ENCODE results near the gene FNBP1L. TPM values are rescaled to one million over a fixed set of nuclear protein-coding genes. Genes with fewer than 3 reads are reported as not detected.

Gene FNBP1L
- total and polyA plus RNA-seq, 9 of the 15 experiments (the other 6 are each of a cell fraction or from before 2014, with no cell fraction given): 1.4 to 6.9 (median 5.9) TPM

DNA sequence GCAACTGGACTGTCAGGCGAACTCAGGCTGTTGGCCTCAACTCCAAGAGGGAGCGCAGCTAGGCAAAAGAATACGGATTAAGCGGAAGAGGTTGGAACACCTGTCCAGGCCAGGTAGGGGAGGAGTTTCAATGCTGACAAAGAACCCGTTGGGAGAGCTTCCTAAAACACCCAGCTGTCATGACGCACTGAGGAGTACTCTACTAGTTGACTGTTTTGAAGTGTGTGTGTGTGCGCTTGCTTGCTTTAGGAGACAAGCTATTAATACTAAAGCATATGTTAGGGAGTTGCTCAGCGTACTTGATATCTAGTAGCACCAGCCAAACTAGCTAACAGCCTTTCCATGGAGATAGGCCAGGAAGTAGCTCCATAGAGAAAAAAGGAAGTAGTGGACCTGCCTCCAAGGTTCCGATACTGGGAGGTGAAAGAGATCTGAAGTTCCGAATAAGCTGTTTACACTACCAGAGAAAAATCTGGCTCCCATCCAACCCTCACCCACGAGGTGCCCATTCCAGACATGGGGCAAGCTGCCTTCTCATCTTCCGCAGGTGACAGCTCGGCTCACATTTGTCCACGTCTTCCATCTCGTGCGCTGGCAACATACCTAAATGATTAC lies 974 bp upstream of the FNBP1L start (continued):
- peak in 1 of 2 experiments; percentile 32; a peak in 1 of 4 replicates for TF ChIP-seq NRF1 (conservative IDR thresholded peaks at IDR 0.05 in 1 of 2, IDR thresholded peaks at IDR 0.05 in 1 of 2)
- no peak for TF ChIP-seq ZNF174 (CRISPR knock-in tag; IDR thresholded peaks at IDR 0.05)
- TF ChIP-seq ATF1 (CRISPR knock-in tag; IDR thresholded peaks at IDR 0.05): no peak
- 0 out of 2 replicates have a peak, but pooled peaks have one; percentile 20 for TF ChIP-seq ATF1 (tag; IDR thresholded peaks at IDR 0.05)
- TF ChIP-seq PML (IDR thresholded peaks at IDR 0.05; ENCODE audit: low read length): 0 out of 2 replicates have a peak, but pooled peaks have one; percentile 57
- TF ChIP-seq ZNF644 (tag; IDR thresholded peaks at IDR 0.05; ENCODE audit: low read depth): 0 out of 2 replicates have a peak, but pooled peaks have one; percentile 30
- TF ChIP-seq DNMT1 (IDR thresholded peaks at IDR 0.05): no peak
- no peak for TF ChIP-seq KHSRP (IDR thresholded peaks at IDR 0.05)
- peak; percentile 76 for TF ChIP-seq KLF16 (IDR thresholded peaks at IDR 0.05)
- TF ChIP-seq TAF1 (IDR thresholded peaks at IDR 0.05; ENCODE audit: control insufficient read depth, extremely low read depth, insufficient read depth, low read length, severe bottlenecking): peak; percentile 17
- no peak for TF ChIP-seq HSF4 (CRISPR knock-in tag; IDR thresholded peaks at IDR 0.05; ENCODE audit: borderline replicate concordance)
- TF ChIP-seq BCOR (IDR thresholded peaks at IDR 0.05): peak; percentile 21; the same call in 1 of the 2 replicates
- TF ChIP-seq DMBX1 (CRISPR knock-in tag; IDR thresholded peaks at IDR 0.05; ENCODE audit: borderline replicate concordance): 0 out of 2 replicates have a peak, but pooled peaks have one; percentile 59
- peak; percentile 74 for TF ChIP-seq ZEB2 (IDR thresholded peaks at IDR 0.05)
- TF ChIP-seq, protein P1, sequence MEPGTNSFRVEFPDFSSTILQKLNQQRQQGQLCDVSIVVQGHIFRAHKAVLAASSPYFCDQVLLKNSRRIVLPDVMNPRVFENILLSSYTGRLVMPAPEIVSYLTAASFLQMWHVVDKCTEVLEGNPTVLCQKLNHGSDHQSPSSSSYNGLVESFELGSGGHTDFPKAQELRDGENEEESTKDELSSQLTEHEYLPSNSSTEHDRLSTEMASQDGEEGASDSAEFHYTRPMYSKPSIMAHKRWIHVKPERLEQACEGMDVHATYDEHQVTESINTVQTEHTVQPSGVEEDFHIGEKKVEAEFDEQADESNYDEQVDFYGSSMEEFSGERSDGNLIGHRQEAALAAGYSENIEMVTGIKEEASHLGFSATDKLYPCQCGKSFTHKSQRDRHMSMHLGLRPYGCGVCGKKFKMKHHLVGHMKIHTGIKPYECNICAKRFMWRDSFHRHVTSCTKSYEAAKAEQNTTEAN (CRISPR knock-in tag; IDR thresholded peaks at IDR 0.05): 0 out of 2 replicates have a peak, but pooled peaks have one; percentile 35
- TF ChIP-seq GATAD2B (IDR thresholded peaks at IDR 0.05; ENCODE audit: borderline replicate concordance): 0 out of 2 replicates have a peak, but pooled peaks have one; percentile 46
- no peak for TF ChIP-seq LCOR (CRISPR knock-in tag; IDR thresholded peaks at IDR 0.05)
- TF ChIP-seq TBL1XR1 (IDR thresholded peaks at IDR 0.05; ENCODE audit: low read length in 2 of 2): peak in 1 of 2 experiments; percentile 25; a peak in 1 of 4 replicates
- TF ChIP-seq ZNF347 (CRISPR knock-in tag; IDR thresholded peaks at IDR 0.05; ENCODE audit: low read depth): no peak
- TF ChIP-seq DACH1 (IDR thresholded peaks at IDR 0.05; ENCODE audit: partially characterized antibody): peak; percentile 33
- TF ChIP-seq JUND (IDR thresholded peaks at IDR 0.05; ENCODE audit: borderline replicate concordance, low read depth, low read length): peak; percentile 3; the same call in 1 of the 2 replicates
- TF ChIP-seq JUND (tag; IDR thresholded peaks at IDR 0.05; ENCODE audit: borderline replicate concordance, low read depth, low read length): no peak; the same call in 2 of the 3 replicates
- peak; percentile 57; the same call in 1 of the 2 replicates for TF ChIP-seq STAT5A (IDR thresholded peaks at IDR 0.05; ENCODE audit: borderline replicate concordance, low read length)
- TF ChIP-seq, protein P2, sequence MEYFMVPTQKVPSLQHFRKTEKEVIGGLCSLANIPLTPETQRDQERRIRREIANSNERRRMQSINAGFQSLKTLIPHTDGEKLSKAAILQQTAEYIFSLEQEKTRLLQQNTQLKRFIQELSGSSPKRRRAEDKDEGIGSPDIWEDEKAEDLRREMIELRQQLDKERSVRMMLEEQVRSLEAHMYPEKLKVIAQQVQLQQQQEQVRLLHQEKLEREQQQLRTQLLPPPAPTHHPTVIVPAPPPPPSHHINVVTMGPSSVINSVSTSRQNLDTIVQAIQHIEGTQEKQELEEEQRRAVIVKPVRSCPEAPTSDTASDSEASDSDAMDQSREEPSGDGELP (CRISPR knock-in tag; IDR thresholded peaks at IDR 0.05; ENCODE audit: borderline replicate concordance): peak; percentile 57; the same call in 1 of the 2 replicates
- no peak for TF ChIP-seq SRSF9 (IDR thresholded peaks at IDR 0.05; ENCODE audit: borderline replicate concordance, low read depth, low read length)
- peak; percentile 53 for TF ChIP-seq ELF1 (tag; IDR thresholded peaks at IDR 0.05)
- no peak for TF ChIP-seq RBM14 (IDR thresholded peaks at IDR 0.05; ENCODE audit: borderline replicate concordance, insufficient read depth, low read depth, low read length)
- TF ChIP-seq SMARCC2 (IDR thresholded peaks at IDR 0.05; ENCODE audit: low read depth): 0 out of 2 replicates have a peak, but pooled peaks have one; percentile 15
